AG09309 (cell line): Measurements from ENCODE around the gene LRRC3.

Experiments used
- DNase-seq: peaks from one replicate; pipeline ENCODE4 v3.0.0-alpha.2; 2010; ENCODE audit warnings: low read depth
- H3K4me3 ChIP-seq: 2 replicates; pipeline ENCODE4 v1.5.1; 2011; ENCODE audit warnings: mild to moderate bottlenecking, low read depth, low read length, moderate library complexity; ENCODE audit not compliant: control insufficient read depth
- CTCF ChIP-seq: IDR thresholded peaks from 2 replicates; pipeline ENCODE4 v1.5.1; 2011; ENCODE audit warnings: mild to moderate bottlenecking, low read depth, low read length, inconsistent platforms; ENCODE audit not compliant: insufficient read depth, control insufficient read depth; ENCODE audit errors: missing control alignments

The LRRC3 gene

GRCh38 chr21:44463724-44464123 is 8.4 kb downstream of the LRRC3 start:
- no peak overlapping the region for H3K4me3 ChIP-seq
- no peak for DNase-seq
- TF ChIP-seq CTCF: no peak

- no peak for DNase-seq
- H3K4me3 ChIP-seq: no peak overlapping the region
- TF ChIP-seq CTCF: no peak
Observed at GRCh38 chr21:44464351-44464750, 9.0 kb downstream of the LRRC3 start.

- DNase-seq: no peak
- no peak overlapping the region for H3K4me3 ChIP-seq
Observed at GRCh38 chr21:44466351-44466954, 11.1 kb downstream of the LRRC3 start.

DNA sequence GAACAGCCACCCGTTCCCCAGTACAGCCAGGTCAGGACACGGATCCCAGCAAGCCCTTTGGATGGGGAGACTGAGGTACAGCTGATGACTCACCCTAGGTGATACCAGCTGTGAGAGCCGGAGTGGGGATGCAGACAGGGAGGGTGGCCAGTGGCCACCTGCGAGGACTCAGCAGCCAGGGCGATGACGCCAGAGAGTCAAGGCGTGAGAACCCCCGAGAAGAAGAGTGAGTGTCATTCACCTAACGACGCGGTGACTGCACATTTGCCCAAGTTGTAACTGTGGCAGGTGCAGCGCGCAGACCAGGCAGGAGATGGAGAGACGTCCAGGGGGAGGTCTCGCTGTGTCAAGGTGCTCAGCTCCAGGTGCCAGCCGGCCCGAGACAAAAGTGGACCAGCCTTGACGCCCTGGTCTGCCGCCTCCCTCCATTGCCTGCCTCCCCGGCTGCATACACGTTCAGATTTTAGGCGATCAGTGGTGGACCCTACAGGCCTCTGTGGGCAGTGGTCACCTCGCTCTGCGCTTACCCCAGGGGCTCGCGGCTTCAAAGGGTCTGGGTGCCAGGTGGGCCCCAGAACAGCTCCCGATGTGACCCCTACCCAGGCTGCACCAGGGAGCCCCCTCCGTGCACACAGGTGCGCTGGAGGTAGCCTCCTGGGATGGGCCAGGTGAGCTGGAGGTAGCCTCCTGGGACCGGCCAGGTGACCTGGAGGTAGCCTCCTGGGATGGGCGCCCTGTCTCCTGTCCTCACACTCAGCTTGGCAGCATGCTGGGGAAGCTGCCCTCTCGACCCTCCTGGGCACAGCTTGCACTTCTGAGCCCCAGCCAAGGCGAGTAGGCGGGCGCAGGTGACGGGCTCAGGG is 11.9 kb downstream of the LRRC3 start:
- no peak for DNase-seq
- H3K4me3 ChIP-seq: no peak overlapping the region
- no peak for TF ChIP-seq CTCF

More at GRCh38 chr21:44466351-44466954, 11.1 kb downstream of the LRRC3 start:
- no peak for TF ChIP-seq CTCF

GRCh38 chr21:44467859-44468195 is 12.5 kb downstream of the LRRC3 start:
- TF ChIP-seq CTCF: no peak
- H3K4me3 ChIP-seq: no peak overlapping the region
- no peak for DNase-seq

DNA sequence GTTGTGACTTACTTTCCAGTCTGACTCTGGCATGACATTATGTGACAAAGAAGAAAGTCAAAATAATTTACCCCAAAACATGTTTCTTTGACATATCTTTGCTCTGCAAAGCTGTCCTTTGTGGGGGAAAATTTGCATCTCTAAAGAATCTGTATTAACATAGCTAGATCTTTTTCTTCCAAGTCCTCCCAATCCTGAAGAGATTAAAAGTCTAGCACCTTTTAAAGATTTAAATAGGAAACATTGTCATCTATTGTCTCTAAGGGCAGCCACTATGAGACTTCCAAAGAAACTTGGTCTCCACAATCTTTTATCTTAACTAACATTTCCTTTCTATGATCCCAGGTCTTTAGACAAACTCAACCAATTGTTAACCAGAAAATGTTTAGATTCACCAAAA is 16.0 kb downstream of the LRRC3 start:
- no peak for TF ChIP-seq CTCF
- no peak overlapping the region for H3K4me3 ChIP-seq
- no peak for DNase-seq
